ENCODE data around the gene OR52I2.

The OR52I2 gene

DNA sequence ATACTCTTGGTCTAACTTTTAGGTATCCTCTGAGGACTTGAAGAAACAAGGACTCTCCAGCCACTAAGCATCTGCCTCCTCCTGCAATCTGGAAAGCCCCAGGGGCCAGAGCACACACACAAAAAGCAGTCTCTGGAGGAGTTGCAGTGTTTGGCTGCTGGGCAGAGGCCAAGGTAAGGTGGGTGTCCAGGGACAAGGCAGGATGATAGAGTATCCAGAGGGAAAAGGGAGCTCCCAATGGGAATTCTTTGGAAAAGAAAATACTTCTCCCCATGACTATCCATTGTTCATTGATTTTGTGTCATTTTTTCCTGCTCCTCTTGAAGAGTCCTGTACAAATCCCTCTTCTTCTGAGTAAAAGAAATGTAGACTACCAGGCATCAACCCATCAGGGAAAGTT lies at the start of gene OR52I2:
Gene OR52I2, plus strand, starts transcription at position 301 of the 400 bp plus-strand sequence.
- no peak for TF ChIP-seq GATA3 (IDR thresholded peaks at IDR 0.05; ENCODE audit: low read depth, low read length)
- no peak for TF ChIP-seq GATA2 (IDR thresholded peaks at IDR 0.05; ENCODE audit: low read depth, low read length)

GRCh38 chr11:4539603-4540219 lies 41.8 kb upstream of the OR52I2 start:
- TF ChIP-seq GATA2 (IDR thresholded peaks at IDR 0.05; ENCODE audit: low read depth, low read length) (no peak), GATA3 (IDR thresholded peaks at IDR 0.05; ENCODE audit: low read depth, low read length) (no peak)

GRCh38 chr11:4541071-4541470 lies 40.5 kb upstream of the OR52I2 start:
- TF ChIP-seq GATA3 (IDR thresholded peaks at IDR 0.05; ENCODE audit: low read depth, low read length) (no peak), GATA2 (IDR thresholded peaks at IDR 0.05; ENCODE audit: low read depth, low read length) (no peak)

- no peak for TF ChIP-seq GATA3 (IDR thresholded peaks at IDR 0.05; ENCODE audit: low read depth, low read length)
These were observed 38.0 kb upstream of the OR52I2 start for GRCh38 chr11:4543561-4543960.

GRCh38 chr11:4544891-4545290 lies 36.7 kb upstream of the OR52I2 start, which contains the start of gene OR52M1:
Gene OR52M1 (plus strand): TSS chr11:4545191. CDS start chr11:4545191, 0 bp downstream.
- TF ChIP-seq GATA3 (IDR thresholded peaks at IDR 0.05; ENCODE audit: low read depth, low read length) (no peak), GATA2 (IDR thresholded peaks at IDR 0.05; ENCODE audit: low read depth, low read length) (no peak)

GRCh38 chr11:4546878-4547277 lies 34.7 kb upstream of the OR52I2 start:
- TF ChIP-seq GATA3 (IDR thresholded peaks at IDR 0.05; ENCODE audit: low read depth, low read length) (no peak), GATA2 (IDR thresholded peaks at IDR 0.05; ENCODE audit: low read depth, low read length) (no peak)

DNA sequence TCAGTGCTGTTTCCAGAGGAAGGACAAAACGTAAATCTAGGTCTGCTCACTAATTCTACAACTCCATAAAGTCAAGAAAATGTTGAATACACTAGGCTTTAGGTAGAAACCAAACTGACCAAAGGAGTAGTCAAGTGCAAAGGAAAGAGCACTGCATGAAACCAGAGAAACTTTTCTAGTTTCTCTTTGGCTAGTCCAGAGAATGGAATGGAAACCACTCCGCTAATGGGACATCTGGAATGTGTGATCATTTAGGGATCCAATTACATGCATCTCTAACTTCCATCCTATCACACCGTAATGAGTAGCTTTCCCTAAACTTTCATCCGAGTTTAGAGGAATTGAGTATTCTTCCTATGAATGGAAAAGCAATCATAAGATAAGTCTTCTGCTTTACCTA lies 34.1 kb upstream of the OR52I2 start:
- no peak for TF ChIP-seq GATA3 (IDR thresholded peaks at IDR 0.05; ENCODE audit: low read depth, low read length)
- TF ChIP-seq GATA2 (IDR thresholded peaks at IDR 0.05; ENCODE audit: low read depth, low read length): no peak

DNA sequence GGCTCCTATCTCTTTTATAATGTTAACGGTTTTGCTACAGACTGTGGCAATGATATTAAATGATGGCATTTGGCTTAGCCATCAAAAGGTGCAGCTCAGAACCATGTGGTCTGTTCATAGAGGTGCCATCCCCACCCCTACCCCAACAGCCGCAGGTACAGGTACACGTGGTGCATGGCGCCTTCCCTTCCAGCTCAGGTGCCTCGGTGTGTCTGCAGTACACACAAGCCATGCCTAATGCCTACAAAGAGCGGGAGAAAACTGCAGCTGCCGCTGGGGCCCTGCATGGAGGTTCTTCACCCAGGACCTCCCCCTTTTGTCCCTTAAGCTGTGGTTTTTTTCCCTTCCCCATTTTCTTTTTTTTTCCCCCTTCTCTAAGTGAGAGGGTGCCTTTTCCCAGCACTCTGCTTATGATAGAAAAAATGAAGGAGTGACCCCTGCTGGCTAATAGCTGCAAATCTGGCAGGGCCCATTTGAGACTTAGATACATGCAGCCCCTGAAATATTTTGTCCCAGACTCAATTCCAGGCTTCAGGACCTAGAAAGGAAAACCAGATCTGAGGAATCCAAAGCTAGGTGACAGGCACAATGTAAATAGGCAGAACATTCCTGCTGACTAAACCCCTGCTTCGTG lies 30.1 kb upstream of the OR52I2 start:
- TF ChIP-seq GATA3 (IDR thresholded peaks at IDR 0.05; ENCODE audit: low read depth, low read length) (no peak), GATA2 (IDR thresholded peaks at IDR 0.05; ENCODE audit: low read depth, low read length) (no peak)

DNA sequence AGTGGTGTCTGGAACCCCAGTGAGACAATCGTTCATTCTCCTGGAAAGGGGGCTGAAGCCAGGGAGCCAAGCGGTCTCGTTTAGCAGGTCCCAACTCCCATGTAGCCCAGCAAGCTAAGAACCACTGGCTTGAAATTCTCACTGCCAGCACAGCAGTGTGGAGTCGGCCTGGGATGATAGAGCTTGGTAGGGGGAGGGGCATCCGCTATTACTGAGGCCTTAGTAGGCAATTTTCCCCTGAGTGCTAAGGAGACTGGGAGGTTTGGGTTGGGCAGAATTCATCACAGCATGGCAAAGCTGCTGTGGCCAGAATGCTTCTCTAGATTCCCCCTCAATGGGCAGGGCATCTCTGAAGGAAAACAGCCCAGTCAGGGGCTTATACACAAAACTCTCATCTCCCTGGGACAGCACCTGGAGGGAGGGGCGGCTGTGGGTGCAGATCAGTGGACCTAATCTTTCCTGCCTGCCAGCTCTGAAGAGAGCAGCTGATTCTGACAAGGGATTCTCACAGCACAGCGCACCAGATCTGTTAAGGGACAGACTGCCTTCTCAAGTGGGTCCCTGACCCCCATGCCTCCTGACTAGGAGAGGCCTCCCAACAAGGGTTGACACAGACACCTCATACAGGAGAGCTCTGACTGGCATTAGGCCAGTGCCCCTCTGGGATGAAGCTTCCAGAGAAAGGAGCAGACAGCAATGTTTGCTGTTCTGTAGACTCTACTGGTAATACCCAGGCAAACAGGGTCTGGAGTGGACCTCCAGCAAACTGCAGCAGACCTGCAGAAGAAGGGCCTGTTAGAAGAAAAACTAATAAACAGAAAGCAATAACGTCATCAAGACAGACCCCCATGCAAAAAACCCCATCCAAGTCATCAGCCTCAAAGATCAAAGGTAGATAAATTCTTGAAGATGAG lies 21.8 kb upstream of the OR52I2 start:
- no peak for TF ChIP-seq GATA2 (IDR thresholded peaks at IDR 0.05; ENCODE audit: low read depth, low read length)
- TF ChIP-seq GATA3 (IDR thresholded peaks at IDR 0.05; ENCODE audit: low read depth, low read length): no peak

GRCh38 chr11:4560467-4560866 lies 21.1 kb upstream of the OR52I2 start:
- no peak for TF ChIP-seq GATA3 (IDR thresholded peaks at IDR 0.05; ENCODE audit: low read depth, low read length)
- TF ChIP-seq GATA2 (IDR thresholded peaks at IDR 0.05; ENCODE audit: low read depth, low read length): no peak

GRCh38 chr11:4565371-4565770 lies 16.2 kb upstream of the OR52I2 start:
- TF ChIP-seq GATA2 (IDR thresholded peaks at IDR 0.05; ENCODE audit: low read depth, low read length): no peak
- TF ChIP-seq GATA3 (IDR thresholded peaks at IDR 0.05; ENCODE audit: low read depth, low read length): no peak

DNA sequence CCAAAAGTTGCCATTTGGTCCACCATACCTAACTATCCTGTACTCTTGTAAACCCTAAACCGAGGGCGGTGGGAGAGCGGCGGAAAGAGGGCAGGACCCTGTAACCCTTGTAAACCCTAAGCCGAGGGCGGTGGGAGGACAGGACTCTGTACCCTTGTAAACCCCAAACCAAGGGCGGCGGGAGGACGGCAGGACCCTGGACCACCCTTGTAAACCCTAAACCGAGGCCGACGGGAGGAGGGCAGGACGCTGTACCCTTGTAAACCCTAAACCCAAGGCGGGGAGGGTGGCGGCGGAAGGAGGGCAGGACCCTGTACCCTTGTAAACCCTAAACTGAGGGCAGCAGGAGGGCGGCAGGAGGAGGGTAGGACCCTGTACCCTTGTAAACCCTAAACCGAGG lies 12.5 kb upstream of the OR52I2 start:
- no peak for TF ChIP-seq GATA2 (IDR thresholded peaks at IDR 0.05; ENCODE audit: low read depth, low read length)
- no peak for TF ChIP-seq GATA3 (IDR thresholded peaks at IDR 0.05; ENCODE audit: low read depth, low read length)

- TF ChIP-seq GATA3 (IDR thresholded peaks at IDR 0.05; ENCODE audit: low read depth, low read length) (no peak), GATA2 (IDR thresholded peaks at IDR 0.05; ENCODE audit: low read depth, low read length) (no peak)
These were observed 4.7 kb upstream of the OR52I2 start for GRCh38 chr11:4576880-4577279.

DNA sequence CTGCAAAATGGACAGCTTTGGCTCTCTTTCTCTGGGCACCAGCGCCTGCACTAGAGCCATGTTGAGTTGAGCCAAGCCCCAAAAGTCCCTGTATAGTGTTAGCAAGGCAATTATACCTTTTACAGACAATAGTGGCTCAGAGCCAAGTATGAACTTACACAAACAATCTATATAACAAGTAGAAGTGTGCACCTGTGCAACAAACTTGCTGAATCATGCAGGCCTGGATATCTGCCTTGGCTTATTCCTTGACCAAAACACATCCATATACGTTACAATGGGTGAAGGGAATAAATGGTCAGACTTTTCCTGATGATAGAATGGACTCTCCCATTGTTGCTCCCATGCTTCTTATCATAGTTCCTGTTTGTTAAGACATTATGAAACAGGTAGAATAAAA lies 3.8 kb upstream of the OR52I2 start:
- TF ChIP-seq GATA3 (IDR thresholded peaks at IDR 0.05; ENCODE audit: low read depth, low read length): no peak
- no peak for TF ChIP-seq GATA2 (IDR thresholded peaks at IDR 0.05; ENCODE audit: low read depth, low read length)
